C4-2B (cell line): ENCODE data around the gene TRAPPC1.

Experiments used
- CTCF ChIP-seq: fragments of 450-650 bp; conservative IDR thresholded peaks from 2 replicates; pipeline ENCODE4 v1.5.1; 2017; ENCODE audit warnings: mild to moderate bottlenecking
- ZFX ChIP-seq: fragments of 450-650 bp; IDR thresholded peaks from 2 replicates; pipeline ENCODE4 v1.6.1; 2017

DNA sequence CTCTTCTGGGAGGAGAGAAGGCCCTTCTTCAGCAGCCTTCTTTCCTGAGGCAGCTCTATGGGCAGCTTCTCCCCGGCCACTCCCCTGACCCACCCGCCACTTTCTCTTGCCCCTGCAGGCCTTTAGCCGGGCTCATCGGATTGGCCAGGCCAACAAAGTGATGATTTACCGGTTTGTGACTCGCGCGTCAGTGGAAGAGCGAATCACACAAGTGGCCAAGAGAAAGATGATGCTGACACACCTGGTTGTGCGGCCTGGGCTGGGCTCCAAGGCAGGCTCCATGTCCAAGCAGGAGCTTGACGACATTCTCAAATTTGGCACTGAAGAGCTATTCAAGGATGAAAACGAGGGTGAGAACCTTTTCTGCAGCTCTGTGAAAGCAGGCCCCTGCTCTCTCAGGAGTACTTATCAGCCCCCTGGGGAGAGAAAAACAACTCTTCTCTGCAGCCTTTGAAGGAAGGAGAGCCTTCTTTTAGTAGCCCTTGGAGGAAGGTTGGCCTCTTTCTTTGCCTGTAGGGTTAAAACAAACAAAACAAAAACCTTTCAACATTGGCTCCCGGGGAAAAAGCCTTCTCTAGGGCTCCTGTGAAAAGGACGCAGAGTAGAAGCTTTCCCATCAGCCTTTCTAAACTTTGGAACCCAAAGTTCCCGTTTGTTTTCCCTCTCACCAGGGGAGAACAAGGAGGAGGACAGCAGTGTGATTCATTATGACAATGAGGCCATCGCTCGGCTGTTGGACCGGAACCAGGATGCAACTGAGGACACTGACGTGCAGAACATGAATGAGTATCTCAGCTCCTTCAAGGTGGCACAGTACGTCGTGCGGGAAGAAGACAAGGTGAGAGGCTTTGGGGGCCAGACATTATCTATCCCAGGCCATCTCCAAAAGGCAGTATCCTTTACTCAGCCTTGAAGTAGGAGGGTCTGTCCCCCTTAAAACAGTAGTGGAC, 28.3 kb downstream of the TRAPPC1 start:
- TF ChIP-seq CTCF (no peak), ZFX (no peak)
